Activated T-helper 1 cell treated with anti-CD3 and anti-CD28 coated beads, Interleukin-2, amount 50 U/mL, for 16 hours (primary cell): ENCODE data around the gene TNFRSF25.

Experiments
- DNase-seq, 2 donors: peaks; one replicate each; pipeline ENCODE4 v3.0.0-alpha.2; 2020; ENCODE audit warnings: low read depth in 1 of 2, low spot score in 1 of 2

Gene TNFRSF25

GRCh38 chr1:6488602-6489382 lies 22.8 kb upstream of the TNFRSF25 start:
- DNase-seq, result no peak

DNA sequence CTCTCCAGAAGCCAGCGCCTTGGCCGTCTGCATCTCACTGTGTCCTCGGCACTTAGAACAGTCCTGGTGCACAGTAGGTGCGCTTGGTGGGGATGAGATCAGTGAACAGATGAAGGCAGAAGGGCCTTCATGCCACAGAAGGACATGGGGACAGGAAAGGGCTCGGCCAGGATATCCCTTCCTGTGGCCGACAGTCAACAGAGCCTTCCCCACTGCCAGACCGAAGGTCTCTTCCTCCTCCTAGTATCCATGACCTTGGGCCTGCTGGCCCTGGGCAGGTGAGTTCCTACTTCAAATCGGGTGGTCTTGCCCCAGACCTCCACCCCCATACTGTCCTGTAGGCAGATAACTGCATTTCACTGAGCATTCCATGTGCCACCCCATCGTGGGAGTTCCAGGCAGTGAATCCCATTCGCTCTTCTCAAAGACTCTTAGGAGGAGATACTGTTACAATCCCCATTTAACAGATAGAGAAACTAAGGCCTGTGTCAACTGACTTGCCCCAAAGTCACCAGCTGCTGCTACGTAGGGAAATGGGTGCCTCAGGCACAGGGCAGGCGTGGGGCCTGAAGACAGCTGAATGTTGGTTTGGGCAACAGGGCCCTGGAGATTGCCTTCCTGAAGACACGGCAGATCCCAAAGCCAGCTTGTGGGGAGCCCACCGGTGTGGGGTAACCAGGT lies 22.0 kb upstream of the TNFRSF25 start:
- no peak for DNase-seq

- DNase-seq, result peak; percentile 72 to 82
Measured at GRCh38 chr1:6486433-6487011, 20.5 kb upstream of the TNFRSF25 start.

GRCh38 chr1:6485168-6486101 lies 19.5 kb upstream of the TNFRSF25 start:
- DNase-seq, result no peak

GRCh38 chr1:6484826-6485167 lies 18.8 kb upstream of the TNFRSF25 start:
- no peak for DNase-seq

- DNase-seq, result no peak
Measured at GRCh38 chr1:6483761-6484117, 17.8 kb upstream of the TNFRSF25 start.

GRCh38 chr1:6483017-6483760 lies 17.2 kb upstream of the TNFRSF25 start:
- no peak for DNase-seq

- DNase-seq, result no peak
Measured at GRCh38 chr1:6481820-6482219, 15.8 kb upstream of the TNFRSF25 start.

- no peak for DNase-seq
Measured at GRCh38 chr1:6477039-6477820, 11.3 kb upstream of the TNFRSF25 start.

DNA sequence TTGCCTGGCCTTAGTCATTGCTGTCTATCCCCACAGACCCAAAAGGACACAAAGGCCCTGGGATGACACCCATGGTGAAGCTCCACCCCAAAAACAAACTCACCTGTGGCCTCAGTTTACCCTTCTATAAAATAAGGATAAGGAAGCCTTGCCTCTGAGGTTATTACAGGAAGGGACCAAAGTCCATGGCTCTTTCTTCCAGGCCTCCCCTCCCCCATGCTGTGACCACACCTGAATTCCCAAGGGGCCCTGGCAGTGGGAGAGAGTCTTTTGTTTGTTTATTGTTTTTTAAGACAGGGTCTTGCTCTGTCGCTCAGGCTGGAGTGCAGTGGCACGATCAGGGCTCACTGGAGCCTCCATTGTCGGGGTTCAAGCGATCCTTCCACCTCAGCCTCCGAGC lies 10.5 kb upstream of the TNFRSF25 start:
- DNase-seq, result no peak

DNA sequence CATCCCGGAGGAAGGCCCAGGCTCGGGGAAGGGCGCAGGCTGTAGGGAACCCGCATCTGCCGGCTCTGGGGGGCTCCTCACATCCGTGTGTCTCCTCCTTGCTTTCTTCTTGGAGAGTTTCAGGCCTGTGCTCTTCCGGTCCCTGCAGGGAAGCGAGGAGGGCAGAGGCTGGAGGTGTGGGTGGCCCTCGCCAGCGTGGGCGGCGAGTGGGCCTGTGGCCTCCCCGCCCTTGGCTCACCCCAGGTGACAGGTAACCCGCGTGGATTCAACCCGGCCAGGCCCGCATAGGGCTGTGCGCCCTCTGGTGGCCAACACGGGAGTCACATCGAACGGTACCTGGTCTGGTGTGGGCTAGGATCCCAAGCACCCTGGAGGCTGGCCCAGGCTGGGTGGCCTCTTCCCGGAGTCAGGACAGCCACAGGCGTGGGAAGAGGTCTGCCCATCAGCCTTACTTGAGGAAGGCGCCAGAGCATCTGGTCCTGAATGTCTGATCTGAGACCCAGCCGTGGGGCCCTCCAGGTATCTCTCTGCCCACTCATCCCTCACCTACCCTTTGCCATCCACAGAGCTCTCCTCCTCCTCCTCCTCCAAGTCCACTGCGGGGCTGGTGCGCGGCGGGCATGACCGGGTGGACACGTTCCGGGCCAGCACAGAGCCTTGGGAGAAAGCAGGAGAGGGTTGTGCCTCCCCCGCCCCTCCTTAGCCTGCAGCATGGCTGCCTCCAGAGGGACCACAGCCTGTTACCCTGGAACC lies 9.6 kb upstream of the TNFRSF25 start:
- peak; percentile 75 to 78 for DNase-seq

- DNase-seq, result no peak
Measured at GRCh38 chr1:6474815-6475282, 8.9 kb upstream of the TNFRSF25 start.

- no peak for DNase-seq
Measured at GRCh38 chr1:6473974-6474814, 8.2 kb upstream of the TNFRSF25 start.

GRCh38 chr1:6473156-6473555 lies 7.2 kb upstream of the TNFRSF25 start:
- DNase-seq, result no peak

GRCh38 chr1:6472391-6472790 lies 6.4 kb upstream of the TNFRSF25 start:
- no peak for DNase-seq

GRCh38 chr1:6471970-6472368 lies 6.0 kb upstream of the TNFRSF25 start:
- no peak for DNase-seq

GRCh38 chr1:6471086-6471969 lies 5.4 kb upstream of the TNFRSF25 start:
- no peak for DNase-seq
